SHP77 treated with DMSO at 0.1 percent for 48 hours (cell line): ENCODE data around the gene GADL1.

Experiments
- DNase-seq: peaks from one replicate; lab custom pipeline; 2025; lab: John Stamatoyannopoulos, UW

Gene GADL1

DNA sequence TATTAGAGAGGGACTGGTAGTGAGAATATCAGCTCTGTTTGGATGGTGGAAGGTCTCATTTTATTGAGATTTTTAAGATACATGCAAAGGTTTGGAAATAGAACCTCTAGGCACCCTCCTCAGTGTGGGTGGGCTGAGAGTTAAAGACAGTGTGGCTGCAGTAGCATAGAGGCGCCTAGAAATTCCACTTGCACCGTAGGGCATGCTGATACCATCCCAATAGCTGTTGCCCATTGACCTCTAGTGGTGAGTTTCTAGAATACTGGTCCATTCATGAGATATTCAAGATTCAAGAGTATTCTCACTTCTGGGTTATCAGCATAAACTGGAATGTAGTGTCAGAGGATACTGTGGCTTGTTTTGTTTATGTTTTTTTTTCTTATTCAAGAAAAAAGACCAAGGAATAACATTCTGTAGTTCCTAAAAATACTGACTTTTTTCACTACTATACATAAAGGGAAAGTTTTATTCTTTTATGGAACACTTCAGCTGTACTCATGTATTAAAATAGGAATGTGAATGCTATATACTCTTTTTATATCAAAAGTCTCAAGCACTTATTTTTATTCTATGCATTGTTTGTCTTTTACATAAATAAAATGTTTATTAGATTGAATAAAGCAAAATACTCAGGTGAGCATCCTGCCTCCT, 200.9 kb downstream of the GADL1 start:
- DNase-seq = peak; percentile 37

DNA sequence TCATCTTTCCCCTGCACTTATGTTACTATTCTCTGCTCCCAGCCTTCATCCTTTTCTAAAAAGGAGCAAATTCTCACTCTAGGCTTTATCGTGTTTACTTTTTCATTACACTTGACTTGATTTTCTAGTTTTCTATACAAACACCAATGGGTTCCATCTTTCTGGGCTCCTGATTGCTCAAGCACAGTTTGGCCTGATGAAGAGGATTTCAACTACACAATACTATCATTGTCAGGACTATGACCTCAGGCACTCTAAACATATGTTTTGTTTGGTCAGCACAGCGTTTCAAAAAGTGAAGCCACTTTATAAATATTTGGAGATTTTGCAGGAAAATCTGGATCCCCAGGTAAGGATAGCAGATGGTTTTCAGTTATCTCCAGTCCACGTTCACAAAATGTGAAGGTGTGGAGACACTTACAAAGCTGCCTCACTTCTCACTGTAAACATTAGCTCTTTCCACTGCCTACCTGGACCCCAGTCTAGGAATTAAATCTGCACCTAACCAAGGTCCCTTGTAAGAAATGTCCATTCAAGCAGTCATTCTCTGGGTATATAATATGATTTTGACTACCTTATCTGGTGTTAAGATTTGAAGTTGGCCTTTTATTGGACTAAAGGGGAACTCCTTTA, 201.8 kb downstream of the GADL1 start:
- no peak for DNase-seq

DNA sequence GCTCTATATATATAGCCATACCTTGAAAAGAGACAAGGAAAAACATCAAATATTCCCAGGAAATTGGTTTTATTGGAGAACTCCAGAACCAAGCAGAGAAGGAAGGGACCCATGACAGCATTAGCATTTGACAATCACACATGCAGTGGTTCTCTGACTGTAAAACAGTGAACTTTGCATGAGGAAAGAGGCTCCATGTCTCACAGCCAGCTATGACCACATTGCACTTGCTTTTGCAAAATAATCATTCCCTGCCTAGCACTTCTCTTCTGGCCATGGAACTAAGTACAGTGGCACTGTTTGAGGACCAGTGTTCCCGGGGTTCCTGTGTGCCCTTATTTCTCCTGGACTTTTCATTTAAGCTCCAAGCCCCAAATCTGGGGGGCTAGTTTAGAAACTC, 202.5 kb downstream of the GADL1 start:
- DNase-seq = no peak

DNA sequence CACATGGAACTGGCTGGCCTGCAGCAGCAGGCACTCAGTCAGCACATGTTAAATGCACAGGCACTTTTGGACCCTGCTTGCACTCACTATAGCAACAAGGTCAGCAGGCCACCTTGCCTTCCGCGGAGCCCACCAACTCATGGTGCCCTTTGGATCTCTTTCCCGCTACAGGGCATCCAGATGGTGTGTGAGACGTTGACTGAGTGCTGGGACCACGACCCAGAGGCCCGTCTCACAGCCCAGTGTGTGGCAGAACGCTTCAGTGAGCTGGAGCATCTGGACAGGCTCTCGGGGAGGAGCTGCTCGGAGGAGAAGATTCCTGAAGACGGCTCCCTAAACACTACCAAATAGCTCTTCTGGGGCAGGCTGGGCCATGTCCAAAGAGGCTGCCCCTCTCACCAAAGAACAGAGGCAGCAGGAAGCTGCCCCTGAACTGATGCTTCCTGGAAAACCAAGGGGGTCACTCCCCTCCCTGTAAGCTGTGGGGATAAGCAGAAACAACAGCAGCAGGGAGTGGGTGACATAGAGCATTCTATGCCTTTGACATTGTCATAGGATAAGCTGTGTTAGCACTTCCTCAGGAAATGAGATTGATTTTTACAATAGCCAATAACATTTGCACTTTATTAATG, 203.1 kb downstream of the GADL1 start:
- DNase-seq = no peak

DNA sequence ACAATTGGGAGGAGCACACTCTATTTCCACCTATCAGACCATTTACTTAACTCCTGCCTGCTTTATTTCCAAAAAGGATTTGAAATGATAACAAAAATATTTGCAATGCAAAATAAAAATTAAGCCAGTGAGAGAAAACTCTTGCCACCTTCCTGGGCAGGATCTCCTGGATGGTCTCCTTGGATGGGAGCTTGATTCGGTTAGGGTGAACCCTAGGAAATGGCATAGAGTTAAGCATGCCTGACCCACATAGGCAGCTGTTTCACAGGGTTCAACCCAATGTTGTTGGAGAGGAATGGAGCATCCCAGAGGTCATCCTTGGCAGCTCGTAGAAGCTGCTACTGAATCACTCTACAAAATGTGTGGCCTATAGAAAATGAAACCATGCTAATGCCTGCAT, 204.3 kb downstream of the GADL1 start:
- no peak for DNase-seq

DNA sequence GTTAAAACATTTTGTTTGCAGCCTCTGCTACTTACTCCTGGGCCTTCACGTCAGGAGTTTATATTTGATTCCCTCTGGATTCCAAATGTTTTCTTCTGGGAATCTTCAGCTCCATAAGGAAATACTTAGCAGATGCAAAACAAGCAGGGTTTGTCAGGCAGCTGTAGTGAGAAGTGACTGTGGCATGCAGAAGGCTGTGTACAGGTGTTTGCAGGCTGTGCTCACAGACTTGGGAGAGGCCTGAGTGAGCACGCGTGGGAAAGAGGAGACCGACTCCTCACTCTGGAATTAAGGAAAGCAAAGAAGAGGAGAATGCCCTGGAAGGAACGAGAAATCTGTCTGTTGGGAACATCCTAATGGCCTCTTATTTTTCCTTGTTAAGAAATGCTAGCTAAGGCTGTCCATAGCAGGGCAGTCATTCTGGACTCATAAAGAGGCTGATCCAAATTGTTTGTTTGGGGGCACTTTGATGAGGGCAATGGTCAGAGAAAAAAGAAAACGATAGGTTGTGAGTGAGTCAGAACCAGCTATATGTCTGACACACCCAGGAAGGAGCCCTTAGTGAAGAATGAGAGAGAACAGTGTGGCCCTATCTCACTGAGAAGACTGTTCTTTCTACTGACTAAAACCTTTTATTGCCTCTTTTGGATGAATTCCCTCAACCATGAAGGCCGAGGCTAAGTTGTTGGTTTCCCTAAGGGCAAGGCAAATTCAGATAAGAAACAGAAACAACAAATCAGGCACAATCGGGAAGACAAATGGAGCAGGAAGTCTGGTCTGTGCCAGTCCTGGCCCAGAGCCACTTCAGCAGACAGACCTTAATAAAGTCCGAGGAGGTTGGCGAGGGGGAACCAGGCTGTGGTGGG, 205.5 kb downstream of the GADL1 start:
- no peak for DNase-seq

DNA sequence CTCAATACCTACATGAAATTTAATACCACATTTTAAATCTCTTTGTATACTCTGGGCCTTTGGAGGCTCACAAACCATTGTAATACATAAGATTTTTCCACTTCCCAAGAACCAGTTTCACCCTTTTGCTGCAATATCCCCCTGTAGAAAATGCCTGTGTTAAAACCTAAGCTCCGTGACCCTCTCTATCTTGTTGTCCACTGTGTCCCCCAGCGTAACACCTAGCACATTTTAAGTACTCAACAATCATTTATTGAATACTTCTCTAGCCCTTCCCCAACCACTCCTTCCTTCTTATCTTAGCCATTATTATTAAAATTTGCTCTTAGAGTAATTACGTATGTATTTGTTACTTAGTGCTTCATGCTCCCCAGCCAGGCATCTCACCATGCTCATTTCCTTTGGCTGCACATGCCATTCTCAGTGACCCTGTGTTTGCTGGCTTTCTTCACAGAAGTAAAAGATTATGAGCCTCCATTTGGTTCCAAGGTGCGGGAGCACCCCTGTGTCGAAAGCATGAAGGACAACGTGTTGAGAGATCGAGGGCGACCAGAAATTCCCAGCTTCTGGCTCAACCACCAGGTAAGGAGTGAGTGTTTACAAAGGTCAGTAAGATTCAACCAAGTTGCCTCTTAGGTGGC, 206.4 kb downstream of the GADL1 start:
- DNase-seq = no peak

DNA sequence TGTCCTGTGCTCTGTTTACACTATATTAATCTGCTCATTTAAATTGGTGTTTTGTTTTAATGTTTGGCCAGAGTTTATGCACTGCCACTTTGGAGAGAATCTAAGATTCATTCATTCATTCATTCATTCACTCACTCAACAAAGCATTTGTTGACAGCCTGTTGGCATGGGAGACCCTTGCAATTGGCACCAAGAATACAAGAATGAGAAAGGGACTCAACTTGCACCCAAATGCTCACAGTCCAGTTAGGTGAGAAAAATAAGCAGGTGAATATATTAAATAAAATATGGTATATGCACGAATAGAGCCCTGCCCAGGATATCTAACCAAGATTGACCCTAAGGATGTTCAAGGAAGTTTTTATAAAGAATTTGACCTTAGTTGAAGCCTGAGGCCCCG, 207.7 kb downstream of the GADL1 start:
- no peak for DNase-seq

DNA sequence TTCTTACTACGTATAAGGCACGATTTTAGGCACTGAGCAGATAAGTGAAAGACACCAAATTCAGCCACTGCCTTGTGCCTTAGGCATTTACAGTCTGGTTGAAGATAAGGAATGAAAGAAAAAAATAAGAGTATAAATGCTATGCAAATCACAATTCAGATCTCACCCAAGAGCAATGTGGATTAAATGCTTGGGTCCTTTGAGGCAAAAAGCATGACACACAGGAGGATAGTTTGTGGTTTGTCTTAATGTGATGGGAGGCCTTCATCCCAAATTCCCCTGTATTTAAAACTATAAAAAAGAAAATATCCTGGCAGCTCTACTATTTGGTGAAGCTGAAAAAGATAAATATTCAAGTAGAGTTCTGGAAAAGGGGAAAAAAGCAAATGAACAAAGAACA, 208.3 kb downstream of the GADL1 start:
- DNase-seq = no peak

DNA sequence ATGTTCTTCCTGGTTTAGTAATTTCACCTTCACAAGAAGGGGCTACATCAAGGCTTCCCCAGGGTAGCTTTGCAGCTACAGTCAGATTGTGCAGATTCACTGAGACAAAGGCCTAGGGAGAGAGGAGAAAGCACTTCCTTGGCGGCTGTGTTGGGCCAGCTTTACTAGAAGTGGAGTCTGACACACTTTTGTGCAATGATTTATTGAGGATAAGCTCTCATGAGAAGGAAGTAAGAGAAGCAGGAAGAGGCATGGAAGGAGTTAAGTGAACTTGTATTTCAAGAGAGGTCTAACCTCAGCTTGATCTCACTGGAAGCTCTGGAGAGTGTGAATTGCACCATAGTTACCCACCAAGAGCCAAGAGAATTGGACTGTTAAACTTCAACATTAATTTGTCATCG, 209.2 kb downstream of the GADL1 start:
- DNase-seq = no peak

DNA sequence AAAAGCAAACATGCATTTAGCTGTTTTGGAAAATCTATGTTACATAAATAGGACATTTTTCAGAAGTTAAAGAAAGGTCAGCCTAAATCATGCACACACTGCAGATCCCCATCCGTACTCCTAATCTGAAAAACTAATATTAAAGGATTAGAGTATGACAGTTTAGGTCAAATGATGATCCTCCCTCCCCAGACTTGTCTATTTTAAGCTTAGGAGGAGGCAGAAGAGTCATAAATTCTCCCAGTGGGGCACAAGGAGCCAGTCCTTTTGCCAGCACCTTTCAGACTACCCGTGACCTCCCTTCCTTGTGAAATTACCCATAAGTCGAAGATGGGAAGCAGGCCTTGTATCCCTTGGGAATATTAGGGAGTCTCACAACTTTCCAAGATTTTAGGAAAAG, 210.1 kb downstream of the GADL1 start:
- DNase-seq = no peak

DNA sequence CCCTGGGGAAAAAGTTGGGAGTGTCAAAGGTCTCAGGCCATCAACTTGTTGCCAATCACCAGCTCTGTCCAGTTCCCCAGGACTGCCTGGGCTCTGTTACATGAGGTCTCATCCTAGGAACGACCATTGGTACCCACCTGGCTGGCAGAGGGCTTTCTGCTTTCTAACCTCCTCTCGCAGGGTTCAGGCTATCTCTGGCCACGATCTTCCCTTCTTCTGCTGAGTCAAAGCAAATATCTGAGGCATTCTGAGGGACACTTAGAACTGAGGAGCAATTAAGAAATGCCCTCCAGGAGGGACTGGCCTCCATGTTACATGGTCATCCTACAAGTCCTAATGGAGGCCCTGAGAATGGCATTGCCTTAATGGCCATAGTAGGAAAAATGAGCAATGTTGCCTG, 210.7 kb downstream of the GADL1 start:
- DNase-seq = no peak

DNA sequence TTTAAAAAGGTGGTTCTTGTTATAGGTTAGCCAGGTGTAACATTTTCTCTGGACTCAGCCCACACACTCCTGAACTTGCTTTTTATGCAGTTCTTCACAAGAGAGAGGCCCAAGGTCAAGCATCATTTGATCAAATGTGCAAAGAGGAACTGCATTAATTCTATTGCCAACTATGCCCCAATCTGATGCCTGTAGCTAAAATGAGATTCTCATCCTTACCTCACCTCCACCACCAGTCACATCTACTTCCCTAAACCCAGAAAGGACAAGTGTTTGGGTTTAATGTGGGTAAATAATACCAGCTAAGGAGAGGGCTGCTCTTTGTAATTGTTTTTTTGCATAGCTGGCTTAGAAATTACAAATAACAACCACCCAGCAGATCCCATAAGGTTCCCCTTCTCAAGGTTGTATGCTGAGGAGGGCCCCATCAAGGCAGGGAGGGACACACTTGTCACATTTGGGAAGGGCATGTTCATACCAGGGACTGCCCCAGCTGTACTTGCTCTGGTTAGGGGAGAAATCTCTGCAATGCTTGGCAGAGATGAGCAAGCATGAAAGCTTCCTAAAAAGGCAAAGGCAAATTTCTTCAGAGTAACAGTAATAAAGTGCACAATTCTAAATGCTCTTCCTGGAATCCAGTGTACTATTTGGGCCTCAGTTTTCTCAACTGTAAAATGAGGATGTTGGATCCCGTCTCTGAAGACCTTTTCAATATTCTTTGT, 211.9 kb downstream of the GADL1 start:
- DNase-seq = no peak

DNA sequence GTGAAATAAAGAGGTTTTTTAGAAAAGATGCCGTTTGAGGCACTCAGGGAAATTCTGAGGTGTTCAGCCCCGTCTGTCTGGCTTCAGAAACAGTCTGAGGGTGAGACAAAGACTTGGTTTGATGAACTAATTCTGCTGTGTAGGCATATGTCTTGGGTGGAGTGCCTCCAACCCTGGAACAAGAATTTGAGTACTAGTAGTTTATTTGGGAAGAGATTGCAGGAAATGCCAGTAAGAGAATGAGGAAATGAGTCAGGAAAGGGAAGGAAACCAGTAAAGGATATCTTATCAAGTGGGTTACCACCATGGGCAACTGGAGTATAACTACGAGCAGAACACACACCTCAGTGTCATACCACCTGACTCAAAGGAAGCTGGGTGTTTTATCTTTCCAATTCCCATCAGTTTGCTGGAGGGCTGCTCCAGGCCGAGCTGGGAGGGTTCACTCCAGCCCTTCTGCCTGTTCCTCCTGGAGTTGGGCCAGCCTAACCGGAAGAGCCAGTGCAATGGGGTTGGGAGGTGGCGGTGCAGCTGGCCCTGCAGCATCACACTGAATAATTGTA, 212.7 kb downstream of the GADL1 start:
- DNase-seq = no peak

DNA sequence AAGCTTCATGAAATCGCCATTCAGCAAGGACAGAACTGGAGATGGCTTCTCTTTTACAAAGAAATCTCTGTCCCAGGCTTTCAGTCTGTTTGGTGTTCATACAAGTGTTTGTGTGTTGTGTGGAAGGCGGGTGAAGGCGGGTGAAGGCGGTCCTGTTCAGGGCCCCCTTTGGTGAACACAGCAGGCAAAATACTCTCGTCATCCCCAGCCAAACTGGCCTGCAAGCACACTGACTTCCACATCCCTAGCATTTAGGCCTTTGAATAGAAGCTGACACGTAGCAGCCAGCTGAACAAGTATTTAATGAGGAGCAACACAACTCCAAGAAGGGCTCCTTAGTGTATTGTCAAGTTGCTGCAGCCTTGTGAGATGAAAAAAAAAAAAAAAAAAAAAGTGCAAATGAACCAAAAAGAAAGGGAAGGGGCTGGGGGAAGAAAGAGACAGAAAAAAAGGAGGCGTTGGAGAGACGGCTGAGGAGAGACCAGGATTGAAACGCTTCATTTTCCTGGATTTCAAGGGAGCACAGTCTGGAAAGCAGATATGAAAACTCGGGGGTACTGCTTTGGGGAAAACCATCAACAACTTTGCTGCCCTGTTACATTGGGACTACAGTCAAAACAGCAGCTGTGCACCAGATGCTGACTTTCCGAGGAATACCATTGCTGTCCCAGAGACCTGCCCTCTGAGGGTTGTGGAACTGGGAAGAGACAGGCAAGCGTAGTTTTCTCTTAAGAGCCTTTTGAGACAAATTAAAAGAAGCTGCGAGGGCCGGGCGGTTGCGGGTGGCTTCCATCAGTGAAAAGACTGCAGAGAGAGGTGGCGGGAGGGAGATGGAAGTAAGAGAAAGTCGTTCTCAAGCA, 213.4 kb downstream of the GADL1 start:
- no peak for DNase-seq

DNA sequence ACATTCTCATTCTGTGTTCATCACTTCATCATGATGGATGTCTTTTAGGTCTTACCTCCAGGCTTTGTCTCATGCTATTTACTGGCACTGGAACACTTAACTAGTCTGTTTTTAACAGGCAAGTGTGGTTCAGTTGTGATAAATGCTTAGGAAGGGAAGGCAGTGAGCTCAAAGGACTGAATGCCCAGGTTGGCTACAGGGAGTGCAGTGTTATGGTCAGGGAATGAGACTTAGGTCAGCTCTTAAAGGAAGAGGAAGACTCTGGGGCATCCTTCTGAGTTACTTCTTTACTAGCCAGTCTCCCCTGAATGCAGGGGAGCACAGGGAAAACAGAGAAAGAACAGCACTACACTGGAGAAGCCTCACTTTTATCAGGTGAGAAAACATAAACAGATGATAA, 215.4 kb downstream of the GADL1 start:
- DNase-seq = no peak

DNA sequence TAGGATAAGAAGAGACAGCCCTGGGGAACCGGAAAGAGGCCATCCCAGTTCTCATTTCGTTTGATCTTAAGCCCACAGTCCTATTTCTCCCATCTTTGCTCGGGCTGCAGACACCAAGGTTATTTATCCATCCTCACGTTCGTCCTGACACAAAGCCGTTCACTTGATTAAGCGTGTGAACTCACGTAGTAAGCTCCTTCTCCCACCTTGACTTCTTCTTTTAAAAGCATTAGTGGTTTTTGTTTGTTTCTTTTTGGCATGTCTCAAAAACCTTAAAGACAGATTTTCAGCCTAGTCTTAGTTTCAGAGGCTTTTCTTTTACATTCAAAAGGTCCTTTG, 217.1 kb downstream of the GADL1 start:
- no peak for DNase-seq

DNA sequence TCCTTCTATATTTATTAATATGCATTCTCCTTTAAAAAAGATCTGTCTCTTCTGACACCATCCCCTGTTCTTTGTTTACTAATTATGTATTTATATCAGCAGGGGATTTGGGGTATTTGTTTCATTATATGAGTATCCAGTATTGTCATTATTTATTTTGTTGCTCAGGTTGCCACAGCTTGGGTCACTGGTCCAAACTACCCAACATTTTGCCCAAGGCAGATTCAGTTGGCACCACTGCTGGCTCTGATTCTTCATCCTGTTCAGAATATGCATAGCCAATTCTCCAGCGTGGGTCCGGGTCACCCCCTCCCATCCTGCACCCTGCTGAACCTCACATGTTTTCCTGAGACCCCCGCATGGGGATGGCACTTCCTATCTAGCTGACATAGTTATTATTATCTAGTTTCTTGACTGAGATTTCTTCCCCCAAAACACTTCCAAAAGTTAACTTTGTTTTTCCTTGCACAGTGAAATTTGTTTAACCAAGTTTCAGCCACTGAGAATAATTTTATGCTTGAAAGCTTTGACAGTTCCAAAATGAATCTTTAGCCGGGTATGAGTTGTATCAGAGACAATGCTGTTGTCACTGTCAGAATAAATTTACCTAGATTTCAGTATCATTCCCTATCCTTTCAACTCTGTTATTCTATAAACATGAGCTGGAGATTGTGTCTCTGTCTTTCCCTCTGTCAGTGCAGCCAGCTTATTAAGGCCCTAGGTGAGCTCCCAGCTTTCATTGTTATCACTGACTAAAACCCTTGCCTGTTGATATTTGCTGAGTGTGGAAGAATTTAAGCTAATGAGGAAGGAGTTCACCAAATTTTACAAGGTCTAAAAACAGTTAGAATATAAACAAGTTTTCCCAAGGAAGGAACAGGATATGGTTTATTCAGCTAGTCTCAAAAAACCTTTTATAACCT, 217.8 kb downstream of the GADL1 start:
- DNase-seq = no peak
